ENCODE results near the gene SOSTDC1.
"Not testable (repeated sequence)": the region's sequence is repeated elsewhere in the genome, so short reads cannot be mapped to it uniquely, and the experiment has no call there.

The SOSTDC1 gene

DNA sequence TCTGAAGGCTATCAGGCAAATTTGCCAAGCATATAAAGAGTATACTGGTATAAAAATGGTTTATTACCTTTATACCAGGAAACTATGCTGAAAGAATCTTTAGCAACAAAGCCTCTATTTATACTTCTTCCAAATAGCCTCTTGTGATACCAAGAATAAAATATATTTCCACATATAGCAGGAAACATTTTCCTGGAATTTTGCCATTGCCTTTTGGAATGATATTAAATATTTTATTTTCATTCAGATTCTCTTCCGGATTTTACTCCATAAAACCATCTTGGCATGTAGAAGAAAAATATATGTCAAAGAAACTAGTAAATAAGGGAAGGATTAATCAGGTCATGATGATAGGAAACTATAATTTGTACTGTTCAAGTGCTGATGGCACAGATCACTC is 17.7 kb downstream of the SOSTDC1 start:
- no peaks in the 10 kb centered on the region for H3K9me2 ChIP-seq (replicated peaks; ENCODE audit: insufficient read depth, low read length)
- DNase-seq, result no peak
- no peaks in the 10 kb centered on the region for H3K27me3 ChIP-seq (replicated peaks; ENCODE audit: insufficient read depth, low read length)
- H3K27ac ChIP-seq (ENCODE audit: low read length), result no peak overlapping the region
- no peaks in the 10 kb centered on the region for H3K36me3 ChIP-seq (replicated peaks; ENCODE audit: insufficient read depth, low read length)
- no peaks in the 10 kb centered on the region for H3K4me1 ChIP-seq (ENCODE audit: low read length)
- no peaks in the 10 kb centered on the region for H4K20me1 ChIP-seq (ENCODE audit: insufficient read depth, low read length)
- no peak overlapping the region for H3K9ac ChIP-seq (ENCODE audit: low read length)
- no peaks in the 10 kb centered on the region for H3F3A ChIP-seq (ENCODE audit: insufficient read depth, low read length)
- no peaks in the 10 kb centered on the region for H3K79me2 ChIP-seq (ENCODE audit: low read length)
- no peak overlapping the region for H2AFZ ChIP-seq (ENCODE audit: low read length)
- no peak overlapping the region for H3K4me2 ChIP-seq (ENCODE audit: low read depth, low read length)
- no peak overlapping the region for H3K4me3 ChIP-seq (ENCODE audit: low read length)
- TF ChIP-seq EZH2 (optimal IDR thresholded peaks at IDR 0.05; ENCODE audit: low read depth, low read length) (no peak), EZH2phosphoT487 (IDR thresholded peaks at IDR 0.05; ENCODE audit: low read length) (no peak)
- TF ChIP-seq, protein P1, sequence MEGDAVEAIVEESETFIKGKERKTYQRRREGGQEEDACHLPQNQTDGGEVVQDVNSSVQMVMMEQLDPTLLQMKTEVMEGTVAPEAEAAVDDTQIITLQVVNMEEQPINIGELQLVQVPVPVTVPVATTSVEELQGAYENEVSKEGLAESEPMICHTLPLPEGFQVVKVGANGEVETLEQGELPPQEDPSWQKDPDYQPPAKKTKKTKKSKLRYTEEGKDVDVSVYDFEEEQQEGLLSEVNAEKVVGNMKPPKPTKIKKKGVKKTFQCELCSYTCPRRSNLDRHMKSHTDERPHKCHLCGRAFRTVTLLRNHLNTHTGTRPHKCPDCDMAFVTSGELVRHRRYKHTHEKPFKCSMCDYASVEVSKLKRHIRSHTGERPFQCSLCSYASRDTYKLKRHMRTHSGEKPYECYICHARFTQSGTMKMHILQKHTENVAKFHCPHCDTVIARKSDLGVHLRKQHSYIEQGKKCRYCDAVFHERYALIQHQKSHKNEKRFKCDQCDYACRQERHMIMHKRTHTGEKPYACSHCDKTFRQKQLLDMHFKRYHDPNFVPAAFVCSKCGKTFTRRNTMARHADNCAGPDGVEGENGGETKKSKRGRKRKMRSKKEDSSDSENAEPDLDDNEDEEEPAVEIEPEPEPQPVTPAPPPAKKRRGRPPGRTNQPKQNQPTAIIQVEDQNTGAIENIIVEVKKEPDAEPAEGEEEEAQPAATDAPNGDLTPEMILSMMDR (IDR thresholded peaks at IDR 0.05; ENCODE audit: low read length), result no peak
- no peaks in the 10 kb centered on the region; the same call in 1 of the 2 replicates for H3K9me3 ChIP-seq (replicated peaks; ENCODE audit: insufficient read depth, low read length)

DNA sequence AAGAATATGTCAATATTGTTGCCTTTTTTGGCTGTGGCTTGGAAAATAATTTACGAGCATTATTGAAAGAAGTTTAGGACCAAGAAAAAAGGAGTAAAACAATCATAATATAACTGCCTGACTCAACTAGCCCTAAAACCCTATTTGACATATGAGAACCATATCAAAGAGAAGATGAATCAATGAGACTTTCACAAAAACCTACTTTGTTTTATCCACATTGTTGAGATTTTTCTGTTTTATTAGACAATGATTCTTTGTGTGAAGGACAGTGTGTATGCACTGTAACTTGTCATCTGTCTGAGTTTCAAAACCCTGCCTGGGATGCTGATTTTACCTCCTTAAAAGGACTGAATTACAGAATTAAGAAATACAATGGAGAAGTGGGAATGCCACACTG is 19.0 kb downstream of the SOSTDC1 start:
- Histone ChIP-seq H3K9ac (ENCODE audit: low read length) (no peak overlapping the region), H3K9me3 (replicated peaks; ENCODE audit: insufficient read depth, low read length) (no peaks in the 10 kb centered on the region; the same call in 1 of the 2 replicates), H2AFZ (ENCODE audit: low read length) (no peak overlapping the region), H3K27ac (ENCODE audit: low read length) (no peak overlapping the region), H3K27me3 (replicated peaks; ENCODE audit: insufficient read depth, low read length) (no peaks in the 10 kb centered on the region), H3K4me3 (ENCODE audit: low read length) (no peak overlapping the region), H4K20me1 (ENCODE audit: insufficient read depth, low read length) (no peaks in the 10 kb centered on the region), H3K36me3 (replicated peaks; ENCODE audit: insufficient read depth, low read length) (no peaks in the 10 kb centered on the region), H3F3A (ENCODE audit: insufficient read depth, low read length) (no peaks in the 10 kb centered on the region), H3K9me2 (replicated peaks; ENCODE audit: insufficient read depth, low read length) (no peaks in the 10 kb centered on the region), H3K4me2 (ENCODE audit: low read depth, low read length) (no peak overlapping the region), H3K4me1 (ENCODE audit: low read length) (no peaks in the 10 kb centered on the region), H3K79me2 (ENCODE audit: low read length) (no peaks in the 10 kb centered on the region)
- DNase-seq, result no peak
- TF ChIP-seq EZH2 (optimal IDR thresholded peaks at IDR 0.05; ENCODE audit: low read depth, low read length) (no peak), EZH2phosphoT487 (IDR thresholded peaks at IDR 0.05; ENCODE audit: low read length) (no peak)
- TF ChIP-seq, protein P1 (IDR thresholded peaks at IDR 0.05; ENCODE audit: low read length), result no peak

DNA sequence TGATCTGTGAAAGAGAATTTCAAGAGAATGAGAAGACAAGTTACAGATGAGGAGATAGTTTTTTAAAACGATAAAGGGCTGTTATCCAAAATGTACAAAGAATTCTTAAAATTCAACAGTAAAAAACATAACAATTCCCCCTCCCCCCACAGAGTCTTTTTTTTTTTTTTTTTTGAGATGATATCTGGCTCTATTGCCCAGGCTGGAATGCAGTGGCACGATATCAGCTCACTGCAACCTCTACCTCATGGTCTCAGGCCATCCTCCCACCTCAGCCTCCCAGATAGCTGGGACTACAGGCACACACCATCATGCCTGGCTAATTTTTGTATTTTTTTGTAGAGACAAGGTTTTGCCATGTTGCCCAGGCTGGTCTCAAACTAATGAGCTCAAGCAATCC is 21.7 kb downstream of the SOSTDC1 start:
- H3K9me2 ChIP-seq (replicated peaks; ENCODE audit: insufficient read depth, low read length); H3K4me1 ChIP-seq (ENCODE audit: low read length); DNase-seq; H2AFZ ChIP-seq (ENCODE audit: low read length); H3F3A ChIP-seq (ENCODE audit: insufficient read depth, low read length); H3K27me3 ChIP-seq (replicated peaks; ENCODE audit: insufficient read depth, low read length); H3K9ac ChIP-seq (ENCODE audit: low read length); H3K4me2 ChIP-seq (ENCODE audit: low read depth, low read length); H3K4me3 ChIP-seq (ENCODE audit: low read length); H3K9me3 ChIP-seq (replicated peaks; ENCODE audit: insufficient read depth, low read length); H3K27ac ChIP-seq (ENCODE audit: low read length); H3K36me3 ChIP-seq (replicated peaks; ENCODE audit: insufficient read depth, low read length); H4K20me1 ChIP-seq (ENCODE audit: insufficient read depth, low read length); H3K79me2 ChIP-seq (ENCODE audit: low read length): not testable (repeated sequence)

DNA sequence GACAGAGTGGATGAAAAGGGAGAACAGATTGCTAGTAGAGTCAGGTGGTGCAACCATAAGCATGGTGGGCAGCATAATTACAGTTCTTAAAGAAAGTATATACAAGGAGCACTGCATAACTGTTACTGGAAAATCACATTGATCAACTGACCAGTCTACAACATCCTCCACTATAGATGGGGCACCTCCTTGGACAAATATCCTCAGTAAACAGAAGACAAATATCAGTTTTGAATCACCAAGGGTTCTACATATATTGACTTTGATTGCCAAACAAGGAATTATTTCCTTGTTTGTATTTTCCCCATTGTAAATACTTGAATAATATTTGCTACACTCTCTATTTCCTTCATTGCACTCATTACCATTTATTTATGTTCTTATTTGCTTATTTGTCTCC is 26.6 kb downstream of the SOSTDC1 start:
- Histone ChIP-seq H3K9me2 (replicated peaks; ENCODE audit: insufficient read depth, low read length) (no peaks in the 10 kb centered on the region; the same call in 1 of the 2 replicates), H3K27ac (ENCODE audit: low read length) (no peak overlapping the region), H4K20me1 (ENCODE audit: insufficient read depth, low read length) (no peaks in the 10 kb centered on the region), H3K79me2 (ENCODE audit: low read length) (no peaks in the 10 kb centered on the region), H3K4me2 (ENCODE audit: low read depth, low read length) (no peak overlapping the region), H3K9me3 (replicated peaks; ENCODE audit: insufficient read depth, low read length) (no peaks in the 10 kb centered on the region), H3K9ac (ENCODE audit: low read length) (no peak overlapping the region), H3K27me3 (replicated peaks; ENCODE audit: insufficient read depth, low read length) (no peaks in the 10 kb centered on the region), H3K4me3 (ENCODE audit: low read length) (no peak overlapping the region), H2AFZ (ENCODE audit: low read length) (no peak overlapping the region), H3K4me1 (ENCODE audit: low read length) (no peaks in the 10 kb centered on the region), H3K36me3 (replicated peaks; ENCODE audit: insufficient read depth, low read length) (no peaks in the 10 kb centered on the region), H3F3A (ENCODE audit: insufficient read depth, low read length) (no peaks in the 10 kb centered on the region)
- DNase-seq, result no peak
- TF ChIP-seq, protein P1 (IDR thresholded peaks at IDR 0.05; ENCODE audit: low read length), result no peak
- TF ChIP-seq EZH2 (optimal IDR thresholded peaks at IDR 0.05; ENCODE audit: low read depth, low read length) (no peak), EZH2phosphoT487 (IDR thresholded peaks at IDR 0.05; ENCODE audit: low read length) (no peak)
